SIG-M5 treated with dmso at 0.1 percent for 504 hours (cell line): ENCODE data around the gene PCDH8.

Experiments
- DNase-seq: peaks from one replicate; lab custom pipeline; 2025; ENCODE audit not compliant: unreplicated experiment; lab: John Stamatoyannopoulos, UW

PCDH8 gene, protein sequence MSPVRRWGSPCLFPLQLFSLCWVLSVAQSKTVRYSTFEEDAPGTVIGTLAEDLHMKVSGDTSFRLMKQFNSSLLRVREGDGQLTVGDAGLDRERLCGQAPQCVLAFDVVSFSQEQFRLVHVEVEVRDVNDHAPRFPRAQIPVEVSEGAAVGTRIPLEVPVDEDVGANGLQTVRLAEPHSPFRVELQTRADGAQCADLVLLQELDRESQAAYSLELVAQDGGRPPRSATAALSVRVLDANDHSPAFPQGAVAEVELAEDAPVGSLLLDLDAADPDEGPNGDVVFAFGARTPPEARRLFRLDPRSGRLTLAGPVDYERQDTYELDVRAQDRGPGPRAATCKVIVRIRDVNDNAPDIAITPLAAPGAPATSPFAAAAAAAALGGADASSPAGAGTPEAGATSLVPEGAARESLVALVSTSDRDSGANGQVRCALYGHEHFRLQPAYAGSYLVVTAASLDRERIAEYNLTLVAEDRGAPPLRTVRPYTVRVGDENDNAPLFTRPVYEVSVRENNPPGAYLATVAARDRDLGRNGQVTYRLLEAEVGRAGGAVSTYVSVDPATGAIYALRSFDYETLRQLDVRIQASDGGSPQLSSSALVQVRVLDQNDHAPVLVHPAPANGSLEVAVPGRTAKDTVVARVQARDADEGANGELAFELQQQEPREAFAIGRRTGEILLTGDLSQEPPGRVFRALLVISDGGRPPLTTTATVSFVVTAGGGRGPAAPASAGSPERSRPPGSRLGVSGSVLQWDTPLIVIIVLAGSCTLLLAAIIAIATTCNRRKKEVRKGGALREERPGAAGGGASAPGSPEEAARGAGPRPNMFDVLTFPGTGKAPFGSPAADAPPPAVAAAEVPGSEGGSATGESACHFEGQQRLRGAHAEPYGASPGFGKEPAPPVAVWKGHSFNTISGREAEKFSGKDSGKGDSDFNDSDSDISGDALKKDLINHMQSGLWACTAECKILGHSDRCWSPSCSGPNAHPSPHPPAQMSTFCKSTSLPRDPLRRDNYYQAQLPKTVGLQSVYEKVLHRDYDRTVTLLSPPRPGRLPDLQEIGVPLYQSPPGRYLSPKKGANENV

DNA sequence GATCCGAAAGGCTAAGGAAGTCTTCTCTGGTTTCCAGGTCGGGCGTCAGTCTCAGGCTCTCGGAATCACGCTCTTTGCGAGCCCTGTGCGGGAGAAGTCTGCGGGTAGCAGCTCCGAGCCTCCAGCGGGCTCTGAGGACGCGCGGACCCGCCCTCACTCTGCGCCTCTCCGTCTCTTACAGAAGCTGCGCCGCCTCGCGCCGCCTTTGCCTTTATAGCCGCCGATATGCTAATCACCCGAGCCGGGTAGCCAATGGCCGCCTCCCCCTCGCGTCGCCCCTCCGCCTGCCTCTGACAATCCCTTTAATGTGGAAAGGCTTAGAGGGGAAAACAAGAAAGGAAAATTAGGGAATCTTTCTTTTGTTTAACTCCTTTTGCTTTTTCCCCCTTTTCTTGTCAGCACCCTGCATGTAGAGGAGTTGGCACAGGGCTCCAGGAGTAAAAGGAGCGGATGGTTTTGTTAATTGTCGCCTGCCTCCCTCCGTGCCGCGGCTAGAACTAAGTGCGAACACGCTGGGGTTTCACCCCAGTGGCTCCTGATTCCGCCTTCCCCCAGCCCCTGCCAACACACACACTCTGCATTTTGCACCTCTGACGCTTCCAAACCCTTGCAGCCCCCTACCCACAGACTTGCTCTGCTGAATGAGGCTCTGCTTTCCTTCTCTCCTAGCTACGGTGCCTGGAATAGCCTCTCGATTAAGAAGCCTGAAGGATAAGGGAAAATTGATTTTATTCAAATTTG, at the start of gene PCDH8:
Gene PCDH8 (minus strand): TSS at position 186 of the 741 bp plus-strand sequence. CDS start 204 bp downstream, outside the sequence.
- DNase-seq, result no peak

DNA sequence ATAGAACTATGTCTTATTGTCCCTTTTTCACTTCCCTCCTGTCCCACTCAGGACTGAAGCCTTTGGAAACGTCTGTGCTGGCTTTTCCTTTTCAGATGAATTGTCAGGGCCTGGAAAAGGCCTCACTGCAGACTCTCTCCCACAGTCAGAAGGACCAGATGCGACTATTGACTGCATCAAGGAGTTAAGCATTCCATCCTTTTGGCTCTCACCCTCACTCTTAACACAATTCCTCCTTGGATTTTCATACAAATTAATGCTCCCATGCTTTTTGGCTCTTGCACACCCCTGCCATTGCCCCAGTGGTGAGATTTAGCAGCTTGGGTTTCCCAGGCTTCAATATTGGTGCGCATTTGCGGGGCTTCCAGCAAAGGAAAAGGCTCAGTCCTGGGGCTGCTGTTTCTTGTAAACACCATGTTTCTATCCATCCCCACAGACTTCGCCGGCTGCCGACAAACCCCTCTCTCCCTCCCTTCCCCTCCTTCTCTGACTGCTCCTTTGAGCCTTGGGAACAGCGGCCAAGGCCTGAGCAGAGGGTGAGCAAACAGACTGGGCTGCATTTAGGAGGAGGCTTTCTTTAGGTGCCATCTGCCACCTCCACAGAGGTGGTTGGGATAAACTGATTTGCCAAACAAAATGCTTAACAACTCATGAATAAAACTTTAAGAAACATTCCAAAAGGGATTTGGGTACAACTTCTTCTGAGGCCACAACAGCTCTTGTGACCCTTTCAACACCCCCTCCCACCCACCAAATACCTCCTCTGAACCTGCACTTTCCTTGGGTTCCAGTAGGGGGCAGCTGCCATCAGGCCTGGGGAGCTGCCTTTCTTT, 48.6 kb upstream of the PCDH8 start:
- no peak for DNase-seq

DNA sequence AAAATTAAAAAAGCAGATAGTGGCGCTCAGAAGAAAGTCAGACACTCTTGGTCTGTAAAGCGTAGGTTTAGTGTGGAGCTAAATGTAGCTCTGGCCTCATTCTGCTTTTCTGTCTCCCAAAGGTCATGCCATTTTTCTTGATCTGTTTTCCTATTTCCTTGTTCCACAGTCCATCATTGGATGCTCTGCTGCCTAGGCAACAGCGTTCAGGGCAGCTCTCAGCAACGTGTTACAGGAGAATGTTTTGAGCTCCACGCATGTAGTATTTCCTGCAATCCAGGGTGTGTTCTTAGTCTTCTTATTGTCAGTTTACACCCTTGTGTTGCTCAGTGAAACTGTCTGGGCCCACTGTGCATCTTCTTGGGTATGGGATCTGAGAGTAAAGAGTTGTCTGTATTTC, 46.0 kb upstream of the PCDH8 start:
- no peak for DNase-seq

DNA sequence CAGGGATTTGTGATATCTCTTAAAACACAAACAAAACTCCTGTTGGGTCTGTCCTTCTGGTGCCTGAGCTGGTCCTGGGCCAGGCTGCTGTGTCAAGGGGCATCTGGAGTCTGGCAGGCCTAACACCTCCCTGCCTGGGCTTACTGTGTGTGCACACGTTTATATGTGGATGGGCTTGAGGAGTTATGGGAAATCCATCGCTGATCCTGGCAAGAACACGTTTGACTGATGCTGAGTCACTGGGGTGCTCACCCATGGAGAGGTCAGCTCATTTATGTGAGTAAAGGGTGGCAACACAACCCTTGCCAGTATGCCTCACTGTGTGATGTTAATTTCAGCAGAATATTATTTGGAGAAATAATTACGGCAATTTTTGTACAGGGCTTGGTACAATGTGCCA, 44.5 kb upstream of the PCDH8 start:
- no peak for DNase-seq

DNA sequence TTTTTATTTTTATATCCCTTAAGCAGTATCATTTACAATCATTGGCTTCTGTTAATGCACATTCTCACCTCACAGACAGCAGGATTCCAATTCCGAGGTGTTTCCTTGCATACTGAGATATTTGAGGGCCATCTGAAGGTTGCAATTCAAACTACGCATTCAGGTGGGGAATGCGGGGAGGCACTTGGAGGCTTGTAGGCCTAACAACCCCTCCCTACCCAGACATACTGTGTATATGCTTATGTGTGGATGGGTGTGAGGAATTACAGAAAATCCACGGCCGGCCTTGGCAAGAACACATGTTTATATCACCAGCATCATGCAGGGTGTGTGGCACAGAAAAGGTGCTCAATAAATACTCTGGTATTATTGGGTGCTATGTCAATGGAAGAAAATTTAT, 43.3 kb upstream of the PCDH8 start:
- DNase-seq, result no peak

DNA sequence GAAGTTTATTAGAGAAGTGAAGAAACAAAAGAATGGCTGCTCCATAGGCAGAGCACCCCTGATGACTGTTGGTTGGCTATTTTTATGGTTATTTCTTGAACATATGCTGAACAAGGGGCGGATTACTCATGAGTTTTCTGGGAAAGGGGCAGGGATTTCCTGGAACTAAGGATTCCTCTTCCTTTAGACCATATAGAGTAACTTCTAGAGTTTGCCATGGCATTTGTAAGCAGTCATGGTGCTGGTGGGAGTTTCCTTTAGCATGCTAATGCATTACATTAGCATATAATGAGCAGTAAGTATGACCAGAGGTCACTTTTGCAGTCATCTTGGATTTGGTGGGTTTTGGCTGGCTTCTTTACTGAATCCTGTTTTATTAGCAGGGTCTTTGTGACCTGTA, 38.7 kb upstream of the PCDH8 start:
- no peak for DNase-seq

DNA sequence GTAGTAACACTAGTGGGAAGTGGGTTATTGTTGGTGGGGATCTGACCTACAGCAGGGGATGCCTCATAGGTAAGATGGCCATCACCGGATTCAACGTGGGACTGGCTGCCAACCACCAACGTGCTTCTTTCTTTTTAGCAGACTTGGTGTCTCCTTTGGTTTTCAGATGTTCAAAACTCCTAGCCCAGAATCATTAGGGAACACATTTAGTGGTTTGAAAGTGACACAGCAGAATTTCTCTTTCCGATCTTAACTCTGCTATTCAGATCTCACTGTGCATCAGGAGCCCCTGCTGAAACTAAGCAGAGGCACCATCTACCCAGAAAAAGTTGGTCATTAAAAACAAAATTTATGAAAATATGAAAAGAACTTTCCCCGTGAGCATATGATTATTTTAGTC, 36.7 kb upstream of the PCDH8 start:
- no peak for DNase-seq

DNA sequence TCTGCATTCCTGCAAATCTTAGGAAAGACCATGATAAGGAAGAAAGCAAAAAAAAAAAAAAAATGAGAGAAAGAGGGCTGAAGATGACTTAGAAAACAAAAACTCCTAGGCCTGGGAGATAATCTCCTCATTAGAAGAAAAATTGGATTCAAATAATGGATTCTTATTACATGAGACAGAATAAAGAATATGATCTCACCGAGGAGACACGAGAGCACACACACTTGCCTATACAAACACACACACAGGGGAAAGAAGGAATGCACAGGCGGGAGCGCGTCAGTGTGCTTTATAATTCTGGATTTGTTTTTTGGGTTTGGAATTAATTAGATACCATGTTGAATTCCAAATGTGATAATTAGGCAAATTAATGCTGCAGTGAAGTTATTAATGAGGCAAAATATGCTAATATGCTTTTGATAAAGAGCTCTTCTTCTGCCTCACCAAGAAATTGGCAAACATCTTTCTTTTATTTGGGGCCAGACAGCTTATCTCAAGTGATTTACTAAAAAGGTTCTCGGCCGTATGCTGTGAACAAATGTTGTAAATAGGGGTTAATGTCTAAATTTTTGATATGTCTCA, 36.1 kb upstream of the PCDH8 start:
- no peak for DNase-seq

DNA sequence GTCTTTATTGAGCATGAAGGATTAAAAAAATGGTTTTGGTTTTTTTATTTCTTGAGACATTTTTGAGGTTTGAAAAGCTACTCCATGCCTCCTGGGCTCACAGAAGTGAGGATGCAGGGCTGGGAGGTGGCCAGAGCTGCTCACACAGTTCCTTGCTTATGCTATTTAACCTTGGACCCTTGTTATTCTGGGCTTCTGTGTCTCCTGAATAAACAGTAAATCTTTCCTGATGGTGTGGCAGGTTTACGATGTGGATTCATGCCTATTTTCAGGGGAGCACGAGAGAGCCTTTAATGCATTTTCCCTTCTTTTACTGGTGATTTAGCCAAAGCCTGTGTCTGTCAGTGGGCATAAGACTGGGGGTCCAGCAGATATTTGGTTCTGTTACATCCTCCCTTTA, 34.3 kb upstream of the PCDH8 start:
- no peak for DNase-seq

DNA sequence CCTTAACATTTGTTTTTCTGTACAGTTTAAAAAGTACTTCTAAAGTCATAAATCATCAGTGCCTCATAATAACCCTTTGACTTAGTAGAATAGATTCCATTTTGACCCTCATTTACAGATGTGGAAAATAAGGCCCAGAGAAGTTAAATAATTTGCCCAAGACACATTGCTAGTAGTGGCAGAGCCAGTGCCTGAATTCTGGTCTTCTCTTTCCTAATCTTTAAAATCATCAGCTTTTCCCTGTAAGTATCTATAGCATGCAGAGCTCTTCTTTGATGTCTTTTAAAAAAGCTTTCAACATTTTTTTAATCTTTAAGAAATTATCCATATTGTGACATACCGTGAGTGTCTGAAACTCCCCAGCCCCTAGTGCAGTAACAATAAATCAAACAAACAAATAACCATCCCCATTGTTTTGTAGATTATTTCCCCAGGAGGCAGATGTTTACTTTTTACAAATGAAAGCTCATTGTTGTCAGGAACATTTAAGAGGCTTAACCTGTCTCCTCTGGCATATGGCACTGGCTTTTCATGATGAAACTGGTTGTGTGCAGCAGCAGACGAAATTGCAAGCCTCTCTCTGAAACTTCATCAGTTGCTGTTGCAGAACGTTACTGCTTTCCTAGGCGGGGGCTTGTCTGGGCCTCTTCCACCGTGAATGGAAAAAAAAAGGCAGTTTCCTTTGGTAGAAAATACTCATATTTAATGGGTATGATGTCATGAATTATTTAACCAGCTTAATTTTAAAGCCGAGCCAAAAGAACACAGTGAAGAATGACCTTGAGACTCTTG, 31.7 kb upstream of the PCDH8 start:
- no peak for DNase-seq

DNA sequence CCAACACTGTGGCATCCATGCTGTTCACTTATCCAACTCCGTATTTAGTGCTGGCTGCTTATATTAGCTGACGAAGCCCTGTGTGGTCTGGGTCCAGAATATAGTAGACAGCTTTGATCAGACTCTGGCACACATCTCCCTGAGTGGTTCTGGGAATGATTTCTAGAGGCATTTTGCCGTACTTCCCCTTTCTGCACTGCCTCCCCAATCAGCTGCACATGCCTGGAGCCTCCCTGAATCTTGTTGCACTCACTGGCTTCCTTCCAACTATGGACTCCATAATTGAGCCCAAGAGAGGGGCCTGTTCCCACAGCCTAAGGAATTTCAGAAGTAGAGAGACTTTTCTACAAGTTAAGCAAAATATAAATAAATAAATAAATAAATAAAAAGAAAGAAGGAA, 30.4 kb upstream of the PCDH8 start:
- no peak for DNase-seq

DNA sequence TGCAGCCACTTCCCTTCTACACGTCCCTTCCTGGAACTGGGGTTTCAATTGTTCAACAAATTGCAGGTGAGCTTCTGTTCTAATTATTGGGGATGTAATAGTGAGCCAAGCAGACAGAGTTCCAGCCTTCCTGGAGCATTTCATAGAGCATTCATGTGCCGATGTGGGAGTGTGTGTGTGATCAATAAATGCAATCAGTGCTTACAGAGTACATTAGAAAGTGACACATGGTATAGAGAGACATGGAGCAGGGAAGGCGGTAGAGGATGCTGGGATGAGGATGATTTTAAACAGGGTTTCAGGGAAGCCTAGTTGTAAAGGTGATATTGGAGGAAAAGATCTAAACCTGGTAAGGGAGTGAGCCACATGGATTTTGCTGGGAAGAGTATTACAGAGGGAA, 21.7 kb upstream of the PCDH8 start:
- no peak for DNase-seq

DNA sequence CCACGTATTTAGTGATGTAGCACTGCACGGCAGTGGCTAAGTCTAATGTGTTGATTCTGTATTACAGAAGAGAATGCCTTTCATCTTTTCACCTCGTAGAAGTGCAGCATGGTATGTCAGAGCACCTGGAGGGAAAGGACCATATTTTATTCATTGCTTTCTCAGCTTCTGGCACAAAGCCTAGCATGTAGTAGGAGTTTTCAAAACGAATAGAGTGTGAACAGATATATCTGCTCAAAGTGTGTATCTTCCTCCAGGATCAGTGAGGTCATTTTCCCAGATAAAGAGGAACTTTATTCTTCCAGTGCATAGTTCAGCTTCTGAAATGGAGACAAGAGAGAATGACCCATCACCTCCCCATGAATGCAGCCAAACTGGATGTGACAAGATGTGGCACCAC, 21.2 kb upstream of the PCDH8 start:
- no peak for DNase-seq

DNA sequence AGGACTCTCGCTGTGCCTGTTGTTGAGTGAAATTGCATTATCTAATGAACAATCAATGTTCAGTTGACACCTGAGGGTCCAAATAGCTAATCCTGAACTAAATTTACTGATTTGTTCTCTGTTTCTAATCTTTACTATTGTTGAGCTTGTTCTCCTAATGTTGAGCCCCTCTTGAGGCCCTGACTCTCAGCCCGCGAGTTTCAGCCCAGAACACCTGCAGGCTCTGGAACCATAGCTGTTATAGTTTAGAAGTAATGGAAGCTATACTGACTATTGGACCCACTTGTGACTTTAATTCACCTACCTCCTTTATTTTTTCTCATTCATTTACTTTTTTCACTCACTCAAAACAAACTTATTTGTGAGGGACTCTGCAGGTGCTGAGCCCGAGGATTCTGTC, 20.6 kb upstream of the PCDH8 start:
- no peak for DNase-seq

DNA sequence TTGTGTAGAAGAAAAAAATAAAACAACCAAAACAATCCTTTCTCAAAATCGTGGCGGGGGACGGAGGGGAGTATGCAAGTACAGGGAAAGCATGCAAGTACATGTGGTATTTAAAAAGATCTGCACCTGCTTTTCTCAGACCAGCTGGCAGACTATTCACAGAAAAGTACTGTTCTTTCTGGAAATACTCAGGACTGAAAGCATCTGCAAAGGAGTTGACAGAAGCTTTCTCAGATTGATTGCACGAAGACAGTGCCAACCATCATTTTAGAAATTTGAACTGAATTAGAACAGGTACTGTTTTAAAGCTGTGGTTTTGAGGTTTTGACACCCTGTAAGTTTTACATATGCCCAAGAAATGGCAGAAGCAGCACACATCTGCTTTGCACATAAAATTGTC, 19.8 kb upstream of the PCDH8 start:
- DNase-seq, result no peak

DNA sequence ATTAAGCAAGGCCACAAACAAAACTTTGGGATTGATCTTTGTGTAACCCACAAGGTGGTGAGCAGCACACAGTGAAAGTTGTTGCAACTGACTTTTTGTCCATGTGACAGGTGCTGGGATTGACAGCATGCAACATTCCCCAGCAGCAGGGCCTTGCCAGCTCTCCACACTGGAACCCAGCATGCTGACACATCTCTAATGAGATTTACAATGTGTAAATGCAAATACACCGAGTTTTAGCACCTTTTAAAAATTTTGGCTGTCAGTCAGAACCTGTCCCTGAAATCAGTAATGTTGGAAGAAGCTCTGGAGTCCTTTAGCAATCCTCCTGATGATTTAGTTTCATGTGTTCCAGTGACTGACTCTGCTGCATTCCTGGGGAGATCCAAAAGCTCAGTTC, 16.5 kb upstream of the PCDH8 start:
- DNase-seq, result no peak

DNA sequence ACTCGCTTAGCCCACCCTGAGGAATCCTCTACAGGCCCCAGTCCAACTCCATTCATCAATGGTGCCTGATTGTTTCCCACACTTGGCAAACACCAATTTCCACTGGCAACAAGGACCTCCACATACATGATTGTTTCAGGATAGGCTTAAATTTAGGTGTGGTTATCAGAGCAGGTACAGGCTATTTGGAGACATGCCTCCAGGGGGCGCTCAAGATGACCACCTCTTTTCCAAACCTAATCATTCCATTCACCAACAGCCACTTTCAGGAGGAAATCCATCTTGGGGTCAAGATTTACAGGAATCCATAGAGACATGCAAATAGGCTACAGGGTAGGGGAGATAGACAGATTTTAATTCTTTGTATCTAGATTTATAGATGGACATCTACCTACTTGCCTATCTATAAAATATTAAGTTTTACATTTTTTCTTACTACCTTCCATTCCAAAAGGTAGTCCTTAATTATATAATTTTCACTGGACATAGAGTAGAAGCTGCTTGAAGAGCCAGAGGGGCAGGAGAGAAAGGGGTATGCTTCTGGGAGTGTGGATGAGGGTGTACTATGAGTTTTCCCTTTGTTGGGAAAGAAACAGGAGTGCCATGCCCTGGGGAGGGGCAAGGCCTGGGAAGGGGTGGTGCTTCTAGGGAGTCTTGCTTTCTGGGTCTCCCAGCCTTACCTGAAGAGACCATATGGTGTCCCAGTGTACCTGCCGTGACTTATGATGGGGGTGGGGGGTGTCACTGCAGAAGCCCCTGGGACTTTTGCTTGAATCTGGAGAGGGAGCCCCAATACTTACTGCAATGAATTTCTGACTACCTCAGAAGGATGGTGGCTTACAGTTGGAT, 14.1 kb upstream of the PCDH8 start:
- DNase-seq, result no peak

DNA sequence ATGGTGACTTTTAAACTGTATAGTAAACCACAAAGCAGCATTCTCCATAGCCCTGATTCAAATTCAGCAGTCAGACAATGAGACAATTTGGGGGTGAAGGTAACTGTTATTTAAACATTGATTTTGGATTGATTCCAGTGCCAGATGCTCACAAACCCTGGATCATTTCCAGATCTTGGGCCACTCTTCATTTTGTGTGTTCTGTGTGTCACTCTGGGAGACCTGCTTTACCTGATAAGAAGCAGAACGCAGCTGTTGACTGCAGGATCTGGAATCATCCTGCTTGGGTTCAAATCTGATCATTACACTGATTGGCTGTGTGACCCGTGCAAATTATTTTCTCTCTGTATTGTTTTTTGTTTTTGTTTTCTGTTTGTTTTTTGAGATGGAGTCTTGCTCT, 4.0 kb upstream of the PCDH8 start:
- no peak for DNase-seq
